ENCODE results near the gene KIAA0040.

GRCh38 chr1:175118375-175119367, 73.9 kb downstream of the KIAA0040 start:
- TF ChIP-seq CTCF (IDR thresholded peaks at IDR 0.05) (no peak), EP300 (IDR thresholded peaks at IDR 0.05) (no peak), POLR2A (IDR thresholded peaks at IDR 0.05) (no peak)
